ENCODE measurements around the gene BLOC1S3.

- TF ChIP-seq CTCF (conservative IDR thresholded peaks at IDR 0.05; ENCODE audit: low read depth, low read length) (peak; percentile 53), BHLHE40 (IDR thresholded peaks at IDR 0.05; ENCODE audit: low read depth, low read length) (no peak), MAFK (IDR thresholded peaks at IDR 0.05; ENCODE audit: low read depth, low read length) (no peak), RAD21 (IDR thresholded peaks at IDR 0.05; ENCODE audit: low read length) (peak; percentile 68), USF2 (IDR thresholded peaks at IDR 0.05; ENCODE audit: low read depth, low read length) (no peak), CEBPB (IDR thresholded peaks at IDR 0.05; ENCODE audit: low read depth, low read length) (no peak), SMC3 (IDR thresholded peaks at IDR 0.05; ENCODE audit: low read depth, low read length) (peak; percentile 62)
Observed at GRCh38 chr19:45200568-45200967, 22.0 kb downstream of the BLOC1S3 start.
